Neural cell (in vitro differentiated cells): Measurements from ENCODE around the gene ABHD12B.

ENCODE experiments used
- CTCF ChIP-seq: fragments of 450-650 bp; IDR thresholded peaks from 2 replicates; pipeline ENCODE4 v1.5.1; 2014; ENCODE audit warnings: antibody characterized with exemption, mild to moderate bottlenecking, moderate library complexity; ENCODE audit not compliant: poor library complexity, severe bottlenecking
- EP300 ChIP-seq: fragments of 450-650 bp; conservative IDR thresholded peaks from 2 replicates; pipeline ENCODE4 v1.6.1; 2014; ENCODE audit warnings: antibody characterized with exemption, mild to moderate bottlenecking, moderate library complexity; ENCODE audit not compliant: poor library complexity, severe bottlenecking
- EZH2 ChIP-seq: fragments of 200-600, 300-800 bp; shearing (Covaris generic), sonication (generic); IDR thresholded peaks from 2 replicates; pipeline ENCODE4 v1.6.1; 2014; ENCODE audit warnings: antibody characterized with exemption, low read length, borderline replicate concordance, mild to moderate bottlenecking; ENCODE audit not compliant: insufficient read depth, poor library complexity, severe bottlenecking
- POLR2AphosphoS5 ChIP-seq: IDR thresholded peaks from 2 replicates; pipeline ENCODE4 v1.6.1; 2012
- RAD21 ChIP-seq: fragments of 450-650 bp; conservative IDR thresholded peaks from 2 replicates; pipeline ENCODE4 v1.6.1; 2014; ENCODE audit warnings: antibody characterized with exemption, mild to moderate bottlenecking, moderate library complexity
- REST ChIP-seq: IDR thresholded peaks from 2 replicates; pipeline ENCODE4 v1.6.1; 2012; ENCODE audit warnings: borderline replicate concordance
- SMC3 ChIP-seq: fragments of 450-650 bp; conservative IDR thresholded peaks from 2 replicates; pipeline ENCODE4 v1.6.1; 2014; ENCODE audit warnings: antibody characterized with exemption, mild to moderate bottlenecking, moderate library complexity; ENCODE audit not compliant: poor library complexity
- TAF1 ChIP-seq: IDR thresholded peaks from 2 replicates; pipeline ENCODE4 v1.6.1; 2012; ENCODE audit warnings: low read depth

- TF ChIP-seq CTCF (no peak), EP300 (no peak), REST (no peak), EZH2 (no peak), TAF1 (no peak), RAD21 (no peak), SMC3 (no peak), POLR2AphosphoS5 (no peak)
Measured at GRCh38 chr14:50837850-50838470, 33.9 kb upstream of the ABHD12B start.
